ENCODE results near the gene S100A14.
A peak's percentile ranks its signal among the peaks of the same experiment; 100 is the strongest.
"Not testable (repeated sequence)": the region's sequence is repeated elsewhere in the genome, so short reads cannot be mapped to it uniquely, and the experiment has no call there.

S100A14 gene

DNA sequence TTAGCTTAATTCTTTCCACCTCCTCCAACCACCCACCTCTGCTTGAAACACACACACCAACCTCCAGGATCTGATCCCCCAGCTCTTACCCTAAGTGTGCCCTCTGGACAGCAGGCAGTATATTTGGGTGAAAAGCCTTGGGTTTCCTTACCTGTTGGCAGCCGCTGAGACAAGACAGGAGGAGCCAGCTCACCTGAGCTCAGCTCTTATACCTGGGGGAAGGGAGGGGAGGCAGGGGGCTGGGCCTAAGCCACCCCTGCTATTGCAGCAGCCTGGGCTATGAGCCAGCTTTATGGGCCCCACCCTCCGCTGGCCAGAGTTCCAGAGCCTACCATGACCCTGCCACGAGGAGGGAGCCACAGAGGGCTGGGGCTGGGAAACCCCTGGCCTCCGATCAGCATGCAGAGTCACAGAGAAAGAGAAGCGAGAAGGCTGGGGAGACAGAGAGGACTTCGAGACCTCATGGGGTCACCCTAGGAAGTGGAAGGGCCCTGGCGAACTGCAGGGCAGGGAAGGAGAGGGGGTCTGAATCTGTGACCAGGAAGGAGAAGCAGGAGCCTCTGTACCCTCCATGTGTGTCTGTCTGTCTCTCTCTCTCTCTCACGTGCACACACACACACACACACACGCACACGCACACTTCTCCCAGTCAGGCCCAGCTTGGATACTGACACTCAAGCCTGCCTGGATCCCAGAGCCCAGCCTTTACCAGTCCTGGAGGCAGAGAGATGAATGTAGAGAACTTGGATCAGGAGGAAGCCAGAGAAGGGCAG lies at the start of gene S100A14:
Gene S100A14 (minus strand): TSS at position 182 of the 773 bp plus-strand sequence. CDS start 467 bp downstream, outside the sequence.
- DNase-seq: no peak

DNA sequence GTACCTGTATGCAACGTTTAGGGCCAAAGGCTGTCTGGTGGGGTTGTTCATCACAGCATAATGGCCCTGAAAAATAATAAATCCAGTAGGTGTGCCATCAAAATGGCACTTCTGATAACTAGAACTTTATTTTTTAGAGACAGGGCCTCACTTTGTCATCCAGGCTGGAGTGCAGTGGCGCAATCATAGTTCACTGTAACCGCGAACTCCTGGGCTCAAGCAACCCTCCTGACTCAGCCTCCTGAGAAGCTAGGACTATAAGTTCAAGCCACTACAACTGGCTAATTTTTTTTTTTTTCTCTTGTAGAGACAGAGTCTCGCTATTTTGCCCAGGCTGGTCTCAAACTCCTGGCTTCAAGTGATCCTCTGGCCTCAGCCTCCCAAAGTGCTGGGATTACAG lies 47.1 kb upstream of the S100A14 start:
- no peak for DNase-seq

DNA sequence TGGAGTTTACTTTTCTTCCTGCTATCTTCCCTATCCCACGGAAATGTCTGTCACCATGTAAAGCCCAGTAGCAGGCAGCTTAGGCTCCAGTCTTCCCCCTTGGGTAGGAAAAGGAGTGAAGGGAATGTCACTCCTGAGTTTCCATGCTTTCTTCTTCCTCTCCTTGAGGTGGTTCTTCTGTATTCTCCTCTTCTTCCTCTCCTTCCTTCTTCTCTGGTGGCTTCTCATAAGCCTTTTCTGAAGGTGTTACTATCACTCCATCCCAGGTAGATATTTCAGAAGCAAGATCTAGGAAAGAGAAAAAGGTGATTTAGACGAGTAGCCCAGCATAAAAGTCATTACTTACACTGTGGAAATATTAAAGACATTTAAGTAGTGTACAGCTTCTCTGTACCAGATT lies 46.1 kb upstream of the S100A14 start:
- no peak for DNase-seq

DNA sequence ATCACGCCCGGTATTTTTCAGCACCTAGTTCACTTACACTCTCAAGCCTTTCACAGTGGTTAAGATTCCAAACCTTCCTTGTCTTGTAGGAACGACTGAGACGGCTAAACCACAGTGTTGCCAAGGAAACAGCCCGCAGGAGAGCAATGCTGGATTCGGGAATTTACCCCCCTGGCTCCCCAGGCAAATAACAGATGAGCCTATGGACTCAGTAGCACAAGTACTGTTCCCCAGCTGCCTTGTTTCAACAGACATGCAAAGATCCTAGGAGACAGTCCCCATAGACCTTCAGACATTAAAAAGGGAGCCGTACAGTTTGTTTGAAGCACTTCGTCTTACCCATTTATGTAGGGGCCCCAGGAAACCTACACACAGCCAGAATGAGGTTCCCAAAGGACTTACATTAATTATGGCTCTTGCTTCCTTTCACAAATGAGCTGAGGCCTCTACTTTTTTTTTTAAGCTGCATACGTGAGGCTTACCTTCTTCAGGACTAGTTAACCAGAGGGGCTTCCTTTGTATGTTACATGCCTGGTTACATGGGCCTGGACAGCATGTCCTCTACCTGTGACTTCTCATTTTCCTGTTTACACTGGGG lies 45.1 kb upstream of the S100A14 start:
- no peak for DNase-seq

DNA sequence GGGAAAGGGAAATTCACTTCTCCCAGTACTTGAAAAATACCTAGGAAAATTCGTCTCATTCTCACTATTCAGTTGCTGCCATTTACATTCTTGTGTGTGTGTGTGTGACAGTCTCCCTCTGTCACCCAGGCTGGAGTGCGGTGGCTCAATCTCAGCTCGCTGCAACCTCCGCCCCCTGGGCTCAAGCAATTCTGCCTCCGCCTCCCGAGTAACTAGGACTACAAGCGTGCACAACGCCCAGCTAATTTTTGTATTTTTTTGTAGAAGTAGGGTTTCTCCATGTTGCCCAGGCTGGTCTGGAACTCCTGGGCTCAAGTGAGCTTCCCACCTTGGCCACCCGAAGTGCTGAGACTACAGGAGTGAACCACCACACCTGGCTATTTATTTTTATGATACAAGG lies 43.5 kb upstream of the S100A14 start:
- no peak for DNase-seq

DNA sequence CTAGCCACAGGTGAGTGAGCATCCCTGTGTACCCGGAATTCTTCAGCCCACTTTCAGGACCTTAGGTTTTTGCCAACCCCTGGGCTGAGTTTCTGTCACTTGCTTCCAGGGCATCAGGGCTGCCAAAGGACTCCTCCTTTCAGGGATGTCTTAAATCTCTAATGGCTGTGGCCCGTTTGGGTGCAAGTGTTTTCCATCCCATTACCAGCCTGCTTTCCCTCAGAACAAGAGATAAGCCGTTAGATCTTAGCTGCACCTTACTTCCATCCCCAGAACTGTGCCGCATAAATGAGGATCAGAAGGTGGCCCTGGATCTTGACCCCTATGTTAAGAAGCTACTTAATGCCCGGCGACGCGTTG lies 43.0 kb upstream of the S100A14 start:
- DNase-seq: no peak

DNA sequence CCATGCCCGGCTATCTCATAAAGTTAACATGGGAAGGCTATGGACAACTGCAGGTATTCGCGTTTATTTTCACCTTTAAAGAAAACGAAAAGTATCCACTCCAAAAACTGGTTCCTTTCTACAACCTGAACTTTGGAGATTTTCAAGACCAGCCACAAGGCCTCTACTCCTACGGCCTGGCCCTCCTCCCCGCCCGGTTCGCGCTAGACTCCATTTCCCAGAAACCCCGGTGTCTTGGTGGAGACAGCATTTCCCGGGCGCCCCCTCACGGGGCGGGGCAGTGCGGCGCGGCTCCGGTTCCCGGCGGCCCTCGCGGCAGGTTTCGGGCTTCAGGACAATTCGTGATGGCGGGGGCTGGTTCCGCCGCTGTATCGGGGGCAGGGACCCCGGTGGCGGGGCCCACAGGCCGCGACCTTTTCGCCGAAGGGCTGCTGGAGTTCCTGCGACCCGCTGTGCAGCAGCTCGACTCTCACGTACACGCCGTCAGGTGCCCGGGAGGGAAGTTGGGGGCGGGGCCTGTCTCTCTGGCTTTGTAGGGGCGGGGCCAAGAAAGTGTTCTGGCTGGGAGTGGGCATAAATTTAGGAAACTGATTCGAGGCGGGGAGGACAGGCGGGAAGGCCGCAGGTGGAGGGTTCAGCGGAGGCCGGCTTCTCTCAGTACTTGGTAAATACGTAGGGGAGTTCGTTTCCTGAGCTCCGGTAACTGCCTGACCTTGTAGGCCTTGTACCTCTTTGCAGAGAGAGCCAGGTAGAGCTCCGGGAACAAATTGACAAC lies 42.5 kb upstream of the S100A14 start, which contains the start of gene SNAPIN:
Gene SNAPIN (plus strand): TSS at position 304 of the 775 bp plus-strand sequence. CDS start 41 bp downstream, at position 345.
- peak; percentile 93 for DNase-seq

DNA sequence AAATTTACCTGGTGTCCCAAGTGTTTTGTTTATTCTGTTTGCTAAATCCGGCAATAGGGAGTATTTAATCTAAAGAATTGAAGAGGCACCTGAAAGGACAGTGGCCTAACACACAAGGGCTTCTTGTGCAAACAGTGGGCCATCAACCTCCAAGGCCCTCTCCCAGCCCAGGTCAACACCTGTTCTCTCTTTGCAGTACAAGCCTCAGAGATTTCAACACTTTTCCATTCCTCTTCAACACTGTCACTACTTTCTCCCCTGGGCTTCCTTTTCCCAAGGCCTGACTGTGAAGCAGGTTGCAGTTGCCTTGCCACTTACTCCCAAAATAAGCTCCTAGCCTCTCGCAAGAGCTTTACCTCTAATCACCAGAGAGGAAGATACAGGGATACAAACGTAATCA lies 39.2 kb upstream of the S100A14 start:
- DNase-seq: no peak

DNA sequence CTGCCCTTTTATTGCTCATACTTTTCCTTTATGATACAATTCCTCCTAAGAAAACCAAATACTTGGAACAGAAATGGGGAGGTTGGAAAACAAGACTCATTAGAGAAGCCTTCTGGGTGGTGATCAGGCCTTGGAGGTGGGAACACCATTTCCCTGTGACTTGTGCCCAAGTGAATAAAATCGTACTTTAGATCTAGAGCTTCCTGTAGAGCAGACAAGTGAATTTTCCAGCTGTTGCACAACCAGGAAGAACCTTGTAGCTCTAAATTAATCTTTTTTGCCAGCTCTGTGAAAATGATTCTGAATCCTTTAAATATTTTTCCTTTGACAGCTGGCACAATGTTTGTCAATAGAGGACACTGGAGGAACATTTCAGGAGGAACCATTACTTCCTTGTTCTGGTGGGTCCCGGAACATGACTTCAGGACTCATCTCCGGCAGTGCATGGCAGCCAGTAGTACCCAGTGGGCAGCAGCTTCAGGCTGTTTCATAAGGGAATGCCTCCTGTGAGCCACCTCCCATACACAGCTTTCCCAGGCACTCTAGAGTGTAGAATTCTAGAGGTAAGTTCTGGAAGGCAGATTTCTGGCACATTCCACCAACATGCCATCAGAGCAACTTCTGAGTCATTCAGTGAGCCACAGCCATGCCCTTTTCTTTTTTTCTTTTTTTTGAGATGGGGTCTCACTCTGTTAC lies 36.8 kb upstream of the S100A14 start:
- no peak for DNase-seq

DNA sequence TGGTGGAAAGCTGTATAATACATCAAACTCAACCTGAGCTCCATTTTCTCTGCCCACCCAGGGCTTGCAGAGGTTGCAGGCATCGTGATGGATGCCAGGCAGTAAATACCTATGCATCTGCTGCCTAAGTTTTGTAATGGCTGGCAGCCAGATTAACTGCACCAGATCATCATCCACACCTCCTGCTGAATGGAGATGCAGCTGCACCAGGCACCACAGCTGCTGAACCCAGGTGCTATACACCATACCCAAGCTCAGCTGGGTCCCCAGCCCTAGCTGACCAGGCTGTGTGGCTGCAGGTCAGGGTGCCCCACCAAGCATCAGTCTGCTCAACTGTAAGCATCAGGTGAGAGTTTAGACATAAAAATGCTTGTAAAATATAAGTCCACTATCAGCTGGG lies 35.6 kb upstream of the S100A14 start:
- DNase-seq: no peak

DNA sequence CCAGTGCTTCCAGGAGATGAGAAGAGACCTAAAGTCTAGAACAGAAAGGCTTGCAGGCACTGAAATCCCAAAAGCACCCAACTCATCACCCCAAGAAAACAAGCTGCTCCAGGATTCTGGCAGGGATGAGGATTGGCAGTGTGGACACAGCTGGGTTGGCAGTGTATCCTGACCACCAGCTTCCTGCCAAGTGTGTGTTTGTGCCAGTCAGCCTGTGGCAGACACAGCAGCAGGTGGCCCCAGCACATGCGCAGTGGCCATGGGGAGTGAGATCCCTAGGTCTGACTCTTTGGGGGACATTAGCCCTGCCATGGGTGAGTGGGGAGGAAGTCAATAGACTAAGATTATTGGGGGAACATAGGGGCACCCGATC lies 33.7 kb upstream of the S100A14 start:
- no peak for DNase-seq

DNA sequence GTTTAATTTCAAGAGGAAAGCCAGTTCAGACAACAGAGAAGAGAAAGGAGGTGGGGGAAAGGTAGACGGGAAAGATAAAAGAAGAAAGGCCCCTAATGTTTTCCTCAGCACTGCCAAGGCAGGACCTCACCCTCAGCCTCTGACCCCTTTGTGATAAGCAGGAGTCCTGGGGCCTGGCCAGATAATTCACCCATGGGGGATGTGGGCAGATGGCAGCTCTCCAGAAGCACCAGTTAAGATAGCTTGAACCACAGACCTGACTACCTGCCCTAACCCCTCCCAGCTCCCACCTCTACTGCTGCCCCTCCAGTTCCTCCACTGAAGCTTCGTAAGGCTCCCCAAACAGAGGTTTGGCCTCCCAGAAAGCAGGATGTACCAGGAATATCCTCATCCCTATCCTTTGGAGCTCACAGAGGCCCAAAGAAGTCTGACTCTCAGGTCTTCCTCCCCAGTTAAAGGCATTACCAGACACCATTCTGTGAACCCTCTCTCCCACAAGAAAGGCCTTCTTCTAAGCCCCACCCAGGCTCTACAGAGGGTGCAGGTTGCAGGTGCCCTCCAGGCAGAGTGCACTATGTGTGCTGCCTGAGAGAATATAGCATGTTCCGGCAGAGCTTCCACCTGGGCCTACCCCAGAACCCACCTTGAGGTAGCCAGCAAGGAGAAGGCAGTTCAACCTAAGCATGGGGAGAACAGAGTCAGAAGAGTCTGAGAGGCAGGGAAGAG lies 33.2 kb upstream of the S100A14 start:
- DNase-seq: no peak

DNA sequence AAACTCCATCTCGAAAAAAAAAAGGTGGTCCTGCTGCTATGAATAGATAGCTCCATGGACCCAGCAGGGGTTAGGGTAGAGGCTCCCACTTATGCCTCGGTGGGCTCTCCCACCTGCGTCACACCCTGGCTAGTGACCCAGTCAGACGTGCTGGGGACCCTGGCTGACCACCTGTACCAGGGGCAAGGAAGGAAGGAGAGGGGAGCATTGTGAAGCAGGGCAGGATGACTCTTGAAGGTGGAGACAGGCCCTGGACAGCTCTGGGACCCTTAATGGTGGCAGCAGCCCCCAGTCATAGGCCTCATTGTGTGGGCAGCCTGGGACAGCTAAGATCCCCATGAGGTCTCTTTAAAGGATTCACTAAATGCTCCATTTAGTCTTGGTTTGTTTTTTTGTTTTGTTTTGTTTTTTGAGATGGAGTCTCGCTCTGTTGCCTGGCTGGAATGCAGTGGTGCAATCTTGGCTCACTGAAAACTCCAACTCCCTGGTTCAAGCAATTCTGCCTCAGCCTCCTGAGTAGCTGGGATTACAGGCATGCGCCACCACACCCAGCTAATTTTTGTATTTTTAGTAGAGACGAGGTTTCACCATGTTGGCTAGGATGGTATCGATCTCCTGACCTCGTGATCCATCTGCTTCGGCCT lies 32.0 kb upstream of the S100A14 start:
- DNase-seq: no peak

DNA sequence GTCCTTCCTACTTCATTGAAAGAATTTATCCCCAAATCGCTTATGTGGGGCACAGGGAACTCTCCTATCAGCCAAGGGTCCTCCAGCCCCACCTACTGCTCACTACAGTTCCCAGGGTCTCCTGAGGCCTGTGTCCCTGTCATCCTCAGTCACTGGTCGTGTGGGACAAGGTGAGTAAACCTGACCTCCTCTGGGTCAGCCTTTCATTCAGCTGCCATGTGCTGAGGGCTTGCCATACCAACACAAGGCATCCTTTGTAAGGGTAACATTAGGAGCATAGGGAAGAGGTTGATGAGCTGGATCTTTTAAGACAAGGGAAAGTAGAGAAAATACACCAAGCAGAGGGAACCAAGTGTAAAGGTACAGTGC lies 31.2 kb upstream of the S100A14 start:
- DNase-seq: no peak

DNA sequence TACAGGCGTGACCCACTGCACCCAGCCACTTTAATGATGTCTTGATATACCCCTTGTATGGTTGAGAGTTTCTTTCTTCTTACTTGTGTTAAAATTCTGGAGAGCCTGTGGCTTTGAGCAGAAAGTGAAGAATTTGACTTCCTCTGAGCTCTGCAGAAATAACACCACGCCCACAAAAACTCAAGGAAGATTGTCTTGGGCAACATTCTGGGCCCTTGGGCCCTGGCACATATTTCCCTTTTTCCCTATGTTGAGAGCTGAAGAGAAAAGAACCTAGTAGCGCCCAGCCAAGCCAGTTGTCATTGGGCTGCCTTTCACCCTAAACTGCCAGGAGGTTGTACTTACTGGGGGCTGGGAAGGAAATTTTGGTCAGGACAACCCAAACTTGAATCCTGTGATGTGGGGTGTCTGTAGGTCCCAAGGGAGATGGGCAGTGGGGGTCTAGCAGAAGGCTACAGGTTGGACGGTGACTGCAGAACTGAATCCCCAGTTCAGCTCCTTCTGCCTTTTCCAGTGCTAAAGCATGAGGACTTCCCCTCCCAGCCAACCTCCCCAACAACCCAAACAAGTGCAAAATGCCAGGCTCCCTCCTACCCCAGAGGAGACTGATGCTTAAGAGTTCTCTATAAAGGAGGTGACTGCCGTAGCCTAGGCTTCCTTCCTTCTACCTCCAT lies 30.7 kb upstream of the S100A14 start:
- no peak for DNase-seq

DNA sequence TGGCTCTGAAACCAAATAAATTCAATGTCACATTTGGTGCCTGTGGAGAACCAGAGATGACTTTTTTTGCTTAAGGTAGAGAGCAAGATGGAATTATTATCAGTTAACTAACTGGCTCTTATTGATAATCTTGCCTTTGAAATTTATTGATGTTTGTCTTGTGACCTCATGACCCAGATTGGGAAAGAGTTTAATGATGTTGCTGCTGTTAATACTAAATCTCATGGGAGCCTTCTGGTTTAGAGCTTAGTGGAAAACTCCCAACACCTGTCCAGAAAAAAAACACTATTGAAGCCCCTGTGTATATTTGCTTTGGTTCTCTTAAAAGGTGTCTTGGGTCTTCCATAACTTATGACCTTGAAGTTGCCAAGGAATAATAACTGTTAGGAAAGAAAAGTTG lies 27.7 kb upstream of the S100A14 start:
- DNase-seq: no peak

DNA sequence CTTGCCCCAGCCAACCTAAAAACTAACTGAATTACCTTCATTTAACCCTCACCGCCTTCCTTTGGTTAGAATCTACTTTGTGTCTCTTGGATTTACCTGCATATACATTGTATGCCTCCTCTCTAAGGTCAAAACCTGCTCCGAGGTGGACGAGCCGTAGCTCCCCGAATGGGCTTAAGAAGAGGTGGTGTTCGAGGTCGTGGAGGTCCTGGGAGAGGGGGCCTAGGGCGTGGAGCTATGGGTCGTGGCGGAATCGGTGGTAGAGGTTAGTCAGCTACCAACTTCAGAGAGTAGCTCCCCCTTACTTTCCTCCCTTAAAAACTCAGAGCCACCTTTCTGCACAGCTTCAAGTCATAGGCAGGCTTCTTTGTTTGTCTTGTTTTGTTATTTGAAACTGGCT lies 27.0 kb upstream of the S100A14 start:
- no peak for DNase-seq

DNA sequence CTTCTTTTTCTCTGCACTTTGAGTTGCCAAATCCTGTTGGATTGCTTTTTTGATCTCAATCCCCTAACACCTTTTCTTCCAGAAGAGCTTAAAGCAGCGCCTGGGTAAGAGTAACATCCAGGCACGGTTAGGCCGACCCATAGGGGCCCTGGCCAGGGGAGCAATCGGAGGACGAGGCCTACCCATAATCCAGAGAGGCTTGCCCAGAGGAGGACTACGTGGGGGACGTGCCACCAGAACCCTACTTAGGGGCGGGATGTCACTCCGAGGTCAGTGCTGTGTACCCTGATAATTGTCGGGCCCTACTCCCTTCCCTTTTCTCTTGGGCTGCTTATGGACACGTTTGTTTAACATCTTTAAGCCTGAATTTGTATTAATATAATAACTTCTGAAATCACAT lies 26.0 kb upstream of the S100A14 start:
- DNase-seq: no peak

DNA sequence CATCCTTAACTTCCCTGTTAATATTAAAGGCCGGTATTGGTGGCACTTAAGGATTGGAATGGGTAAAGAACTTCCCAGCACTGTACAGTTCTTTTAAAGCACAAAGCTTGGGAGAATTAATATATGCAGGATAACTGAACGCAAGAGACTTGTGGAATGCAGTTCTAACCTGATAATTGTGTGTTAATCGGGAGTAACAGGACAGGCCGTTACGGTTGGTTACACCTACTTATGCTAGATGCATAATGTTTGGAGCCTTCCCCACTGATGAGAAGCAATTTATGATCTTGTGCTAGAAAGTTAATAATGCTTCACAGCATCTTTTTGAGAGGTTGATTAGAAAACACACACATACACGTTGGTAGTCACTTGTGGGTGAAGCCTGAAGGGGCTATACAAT lies 24.7 kb upstream of the S100A14 start:
- no peak for DNase-seq

DNA sequence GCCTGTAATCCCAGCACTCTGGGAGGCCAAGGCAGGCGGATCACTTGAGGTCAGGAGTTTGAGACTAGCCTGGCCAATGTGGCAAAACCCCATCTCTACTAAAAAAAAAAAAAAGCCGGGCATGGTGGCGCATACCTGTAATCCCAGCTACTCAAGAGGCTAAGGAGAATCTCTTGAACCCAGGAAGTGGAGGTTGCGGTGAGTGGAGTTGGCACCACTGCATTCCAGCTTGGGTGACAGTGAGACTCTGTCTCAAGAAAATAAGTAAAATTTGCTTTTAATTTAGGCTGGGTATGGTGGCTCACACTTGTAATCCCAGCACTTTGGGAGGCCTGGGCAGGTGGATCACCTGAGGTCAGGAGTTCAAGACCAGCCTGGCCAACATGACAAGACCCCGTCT lies 24.1 kb upstream of the S100A14 start:
- DNase-seq: not testable (repeated sequence)

DNA sequence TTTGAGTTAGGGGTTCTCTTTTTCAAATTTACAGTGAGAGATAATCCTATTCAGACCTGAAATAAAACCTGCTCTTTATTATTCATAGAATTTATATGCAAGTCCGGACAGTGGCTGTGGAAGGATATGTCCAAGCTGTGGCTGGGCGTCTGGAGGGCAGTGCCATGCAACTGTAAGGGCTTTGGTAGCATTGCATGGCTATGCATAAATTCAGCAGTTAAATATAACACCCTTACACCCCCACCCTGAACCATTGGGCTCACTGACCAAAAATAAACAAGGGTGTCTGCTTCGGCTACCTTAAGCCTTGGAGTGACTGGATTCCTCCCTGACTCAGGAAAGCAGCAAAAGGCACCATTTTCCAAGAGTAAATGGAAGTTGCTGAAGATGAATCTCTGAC lies 23.2 kb upstream of the S100A14 start:
- no peak for DNase-seq

DNA sequence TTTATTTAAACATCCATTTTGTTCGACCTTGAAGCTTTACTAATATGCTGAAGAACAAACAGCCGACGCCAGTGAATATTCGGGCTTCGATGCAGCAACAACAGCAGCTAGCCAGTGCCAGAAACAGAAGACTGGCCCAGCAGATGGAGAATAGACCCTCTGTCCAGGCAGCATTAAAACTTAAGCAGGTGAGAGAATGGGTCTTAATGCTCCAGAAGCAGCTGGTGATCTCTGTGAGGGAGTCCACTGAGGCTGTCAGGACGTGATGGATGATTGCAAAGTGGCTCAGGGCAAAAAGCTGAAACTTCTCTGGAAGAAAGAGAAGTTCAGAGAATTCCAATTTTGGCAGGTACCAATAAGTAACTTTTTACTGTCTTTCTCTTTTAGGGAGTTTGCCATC lies 22.1 kb upstream of the S100A14 start:
- DNase-seq: no peak
